GM23248 (cell line): ENCODE measurements around the gene SEC22C.

Source experiments
- EZH2 ChIP-seq: fragments of 200-600 bp; sonication (generic); IDR thresholded peaks from 2 replicates; pipeline ENCODE4 v1.6.1; 2018; ENCODE audit warnings: antibody characterized with exemption, mild to moderate bottlenecking; ENCODE audit not compliant: insufficient read depth, poor library complexity, severe bottlenecking
- EZH2phosphoT487 ChIP-seq: fragments of 200-600 bp; sonication (generic); IDR thresholded peaks from 2 replicates; pipeline ENCODE4 v1.6.1; 2018; ENCODE audit warnings: antibody characterized with exemption, moderate library complexity, mild to moderate bottlenecking, low read depth; ENCODE audit not compliant: insufficient read depth

GRCh38 chr3:42501681-42502428 lies 79.9 kb downstream of the SEC22C start:
- TF ChIP-seq EZH2phosphoT487 (no peak), EZH2 (peak; percentile 33)
